K562 (cell line): Measurements from ENCODE around the gene CAPN10. TPM values are rescaled to one million over a fixed set of nuclear protein-coding genes. Genes with fewer than 3 reads are reported as not detected.

ENCODE experiments used
- CTBP1 ChIP-seq: fragments of 450-650 bp; IDR thresholded peaks from 2 replicates; pipeline ENCODE4 v1.6.1; 2016; ENCODE audit warnings: borderline replicate concordance
- E2F6 ChIP-seq, 2 experiments: IDR thresholded peaks; 2 replicates each; pipeline ENCODE4 v1.6.1; 2011; ENCODE audit warnings: borderline replicate concordance in 1 of 2, control low read depth in 1 of 2, low read depth in 1 of 2, low read length in 1 of 2, mild to moderate bottlenecking in 1 of 2, mixed read lengths in 1 of 2, moderate library complexity in 1 of 2; ENCODE audit not compliant: insufficient read depth in 1 of 2, insufficient read length in 1 of 2, poor library complexity in 1 of 2, severe bottlenecking in 1 of 2; ENCODE audit errors: extremely low read depth in 1 of 2
- EGR1 ChIP-seq: fragments of 450-650 bp; conservative IDR thresholded peaks from 2 replicates; pipeline ENCODE4 v1.6.1; 2017; ENCODE audit warnings: mild to moderate bottlenecking
- ESRRA ChIP-seq: fragments of 450-650 bp; IDR thresholded peaks from 2 replicates; pipeline ENCODE4 v1.6.1; 2014; ENCODE audit warnings: low read depth, mild to moderate bottlenecking, moderate library complexity, borderline replicate concordance
- HINFP ChIP-seq: fragments of 450-650 bp; conservative IDR thresholded peaks from 2 replicates; pipeline ENCODE4 v1.6.1; 2016; ENCODE audit warnings: missing genetic modification characterization, low read depth, mild to moderate bottlenecking, control low read depth, missing compliant biosample characterization
- HMBOX1 ChIP-seq: sonication (generic); IDR thresholded peaks from 2 replicates; pipeline ENCODE4 v1.6.1; 2016
- KDM5B ChIP-seq: fragments of 200-600 bp; sonication (generic); IDR thresholded peaks from 2 replicates; pipeline ENCODE4 v1.6.1; 2012; ENCODE audit warnings: low read depth, mild to moderate bottlenecking, moderate library complexity, low read length, control low read depth, inconsistent platforms; ENCODE audit not compliant: insufficient replicate concordance
- LEF1 ChIP-seq: fragments of 450-650 bp; IDR thresholded peaks from 2 replicates; pipeline ENCODE4 v1.6.1; 2016; ENCODE audit warnings: mild to moderate bottlenecking
- MEF2D ChIP-seq: conservative IDR thresholded peaks from 2 replicates; pipeline ENCODE4 v1.6.1; 2016; ENCODE audit warnings: low read depth, missing genetic modification characterization, missing compliant biosample characterization
- NEUROD1 ChIP-seq: fragments of 150-350 bp; IDR thresholded peaks from 2 replicates; pipeline ENCODE4 v1.6.1; 2014; ENCODE audit warnings: borderline replicate concordance, low read length, low read depth; ENCODE audit not compliant: partially characterized antibody
- NONO ChIP-seq, 2 experiments: fragments of 200-400 bp in 1 of 2; fragments of 450-650 bp in 1 of 2; formaldehyde crosslinking in 1 of 2; IDR thresholded peaks; 2 replicates each; pipeline ENCODE4 v1.6.1; 2017; ENCODE audit warnings: low read depth in 2 of 2, mild to moderate bottlenecking in 2 of 2, moderate library complexity in 2 of 2, low read length in 1 of 2
- RBFOX2 ChIP-seq: fragments of 200-400 bp; formaldehyde crosslinking; IDR thresholded peaks from 2 replicates; pipeline ENCODE4 v1.6.1; 2017; ENCODE audit warnings: low read depth, mild to moderate bottlenecking, low read length, moderate library complexity
- SMAD4 ChIP-seq: fragments of 250-450 bp; sonication (Bioruptor Pico); conservative IDR thresholded peaks from 2 replicates; pipeline ENCODE4 v1.8.0; 2021; ENCODE audit warnings: inconsistent platforms, mild to moderate bottlenecking, moderate library complexity
- TAF15 ChIP-seq: fragments of 200-400 bp; formaldehyde crosslinking; IDR thresholded peaks from 2 replicates; pipeline ENCODE4 v1.6.1; 2017; ENCODE audit warnings: mild to moderate bottlenecking, low read depth, low read length, moderate library complexity
- XRCC5 ChIP-seq: fragments of 200-400 bp; formaldehyde crosslinking; IDR thresholded peaks from 2 replicates; pipeline ENCODE4 v1.6.1; 2017; ENCODE audit warnings: low read depth, mild to moderate bottlenecking, low read length
- YBX1 ChIP-seq: fragments of 450-650 bp; IDR thresholded peaks from 2 replicates; pipeline ENCODE4 v1.7.1; 2016; ENCODE audit warnings: mild to moderate bottlenecking
- ZBTB1 ChIP-seq: sonication (generic); formaldehyde crosslinking; IDR thresholded peaks from 2 replicates; pipeline ENCODE4 v1.8.1; 2023; ENCODE audit warnings: missing genetic modification reagents, low read depth, mild to moderate bottlenecking, borderline replicate concordance
- ZFX ChIP-seq: sonication (generic); formaldehyde crosslinking; IDR thresholded peaks from 2 replicates; pipeline ENCODE4 v1.8.0; 2022; ENCODE audit warnings: mild to moderate bottlenecking, missing genetic modification reagents, moderate library complexity
- ZNF121 ChIP-seq: sonication (generic); formaldehyde crosslinking; conservative IDR thresholded peaks from 2 replicates; pipeline ENCODE4 v1.8.0; 2022; ENCODE audit warnings: missing genetic modification reagents
- ZNF316 ChIP-seq: fragments of 450-650 bp; IDR thresholded peaks from 2 replicates; pipeline ENCODE4 v1.6.1; 2016
- ZNF395 ChIP-seq: fragments of 200-800 bp; sonication (Bioruptor generic); IDR thresholded peaks from 2 replicates; pipeline ENCODE4 v1.6.1; 2017; ENCODE audit warnings: missing genetic modification characterization, missing compliant biosample characterization
- ZNF79 ChIP-seq: fragments of 250-450 bp; sonication (Bioruptor Pico); IDR thresholded peaks from 2 replicates; pipeline ENCODE4 v1.4.0; 2020; ENCODE audit warnings: low read depth, mild to moderate bottlenecking, moderate library complexity
- polyA plus RNA-seq, 8 experiments: library from polyadenylated mRNA; depleted of rRNA in 4 of 8; stranded (reverse) in 5 of 8; unstranded in 3 of 8; fragments of >200 nt; fragmentation: Nextera tagmentation in 2 of 8; fragmentation: Illumina TruSeq in 1 of 8; extraction: Ambion mirVana in 2 of 8; extraction: Trizol in 1 of 8; gene quantifications; 2 replicates each; pipeline versions ENCODE4 v1.2.1 to v1.2.3, GENCODE V29; 2011 to 2014; ENCODE audit warnings: inconsistent platforms in 1 of 8, missing spikeins in 1 of 8
- total RNA-seq, 7 experiments: library from RNA; depleted of rRNA in 6 of 7; stranded (reverse); fragments of >200 nt in 6 of 7; fragmentation: Illumina TruSeq in 2 of 7; extraction: Trizol in 2 of 7; gene quantifications; 2 replicates each; pipeline versions ENCODE4 v1.2.1 to v1.2.3, GENCODE V29; 2011 to 2021; ENCODE audit warnings: low replicate concordance in 1 of 7

Gene CAPN10
- total and polyA plus RNA-seq, 9 of the 15 experiments (the other 6 are each of a cell fraction or from before 2014, with no cell fraction given), result 0.08 to 26.1 (median 8.4) TPM

GRCh38 chr2:240568678-240569522, 17.6 kb upstream of the CAPN10 start (continued):
- TF ChIP-seq HINFP (tag) (no peak), RBFOX2 (peak; percentile 59), ZNF121 (no peak), TAF15 (no peak), ESRRA (no peak), EGR1 (peak; percentile 68; the same call in 1 of the 2 replicates), XRCC5 (no peak), KDM5B (peak; percentile 20), SMAD4 (CRISPR knock-in tag) (peak; percentile 56), ZFX (peak; percentile 19; the same call in 1 of the 2 replicates), HMBOX1 (no peak), ZNF395 (CRISPR knock-in tag) (0 out of 2 replicates have a peak, but pooled peaks have one; percentile 30), LEF1 (no peak), ZNF316 (0 out of 2 replicates have a peak, but pooled peaks have one; percentile 2), MEF2D (no peak), NEUROD1 (no peak), ZBTB1 (CRISPR knock-in tag) (peak; percentile 82; the same call in 1 of the 2 replicates), NONO (IDR thresholded peaks at IDR 0.05; ENCODE audit: low read depth in 2 of 2, low read length in 1 of 2) (peak in 1 of 2 experiments; percentile 54; a peak in 2 of 4 replicates), E2F6 (IDR thresholded peaks at IDR 0.05; ENCODE audit: borderline replicate concordance in 1 of 2, extremely low read depth in 1 of 2, insufficient read depth in 1 of 2, insufficient read length in 1 of 2, low read depth in 1 of 2, low read length in 1 of 2, poor library complexity in 1 of 2, severe bottlenecking in 1 of 2) (peak in 1 of 2 experiments; percentile 25), YBX1 (no peak), CTBP1 (peak; percentile 55; the same call in 1 of the 2 replicates), ZNF79 (CRISPR knock-in tag) (no peak)
